Lower lobe of right lung (tissue), 2 donors: ENCODE measurements around the gene CD247. TPM values are rescaled to one million over a fixed set of nuclear protein-coding genes. Genes with fewer than 3 reads are reported as not detected.

Experiments
- ATAC-seq, 2 donors: fragments of 200-7000 bp; cut with Tn5 transposase; one replicate each; pipeline ENCODE4 v1.9.1; 2020 to 2022; ENCODE audit warnings: mild to moderate bottlenecking in 2 of 2, moderate library complexity in 2 of 2
- DNase-seq: peaks from one replicate; pipeline ENCODE4 v3.0.0-alpha.2; 2020
- H3K27ac ChIP-seq: fragments of 200-600 bp; one replicate; pipeline ENCODE4 v1.8.0; 2022
- H3K27me3 ChIP-seq: fragments of 200-600 bp; one replicate; pipeline ENCODE4 v1.8.0; 2022; ENCODE audit warnings: low read depth
- H3K36me3 ChIP-seq: fragments of 200-600 bp; one replicate; pipeline ENCODE4 v1.8.0; 2022; ENCODE audit warnings: mild to moderate bottlenecking
- H3K4me1 ChIP-seq: fragments of 200-600 bp; one replicate; pipeline ENCODE4 v1.8.0; 2022
- H3K4me3 ChIP-seq: fragments of 200-600 bp; one replicate; pipeline ENCODE4 v1.8.0; 2022; ENCODE audit warnings: mild to moderate bottlenecking
- H3K9me3 ChIP-seq: fragments of 200-600 bp; one replicate; pipeline ENCODE4 v1.8.0; 2022
- intact Hi-C: fragments of 100-400 bp; cut with DNase I; formaldehyde crosslinking; loops from one replicate; pipeline ENCODE4 v1.11.0; 2022
- total RNA-seq: library from RNA; stranded (reverse); fragmentation: NEBNext Ultra II Directional; extraction: Animal tissue kit (Norgen Biotek cat#: 25700); gene quantifications from one replicate; pipeline ENCODE4 v1.2.1, GENCODE V29; 2021
- TF ChIP-seq, protein P1 (sequence below): fragments of 200-600 bp; IDR thresholded peaks from one replicate; pipeline ENCODE4 v1.8.0; 2022; ENCODE audit warnings: antibody characterized with exemption, mild to moderate bottlenecking
- donor health status: DM: no; HTN: yes; CAD: no; lungs with severe emphysema.

Gene CD247
- total RNA-seq, 1 donor from 2014 or later, result 8.7 TPM

DNA sequence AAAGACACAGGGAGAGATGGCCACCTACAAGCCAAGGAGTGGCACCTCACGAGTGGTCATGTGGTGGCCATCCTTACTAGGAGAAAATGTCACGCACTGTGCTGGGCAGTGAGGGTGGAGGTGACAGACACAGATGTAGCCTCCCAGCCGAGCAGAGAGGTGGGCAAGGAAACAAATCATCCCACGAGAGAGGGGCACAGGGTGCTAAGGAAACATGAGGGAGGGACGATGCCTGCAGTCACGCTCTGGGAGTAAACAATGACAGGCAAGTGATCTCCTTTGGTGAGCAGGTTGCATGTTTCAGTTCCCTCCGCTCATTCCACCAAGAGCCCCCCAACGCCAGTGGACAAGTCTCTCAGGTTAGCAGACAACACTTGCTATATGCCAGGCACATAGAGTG lies 65.8 kb downstream of the CD247 start:
- ATAC-seq (no peak), DNase-seq (no peak)
- Histone ChIP-seq H3K27me3 (no peaks in the 10 kb centered on the region), H3K4me1 (peaks cover 12% of the 10 kb centered on the region), H3K36me3 (no peaks in the 10 kb centered on the region), H3K4me3 (no peak overlapping the region), H3K9me3 (no peaks in the 10 kb centered on the region), H3K27ac (no peak overlapping the region)
- intact Hi-C loops, result no loop called here
- TF ChIP-seq, protein P1, sequence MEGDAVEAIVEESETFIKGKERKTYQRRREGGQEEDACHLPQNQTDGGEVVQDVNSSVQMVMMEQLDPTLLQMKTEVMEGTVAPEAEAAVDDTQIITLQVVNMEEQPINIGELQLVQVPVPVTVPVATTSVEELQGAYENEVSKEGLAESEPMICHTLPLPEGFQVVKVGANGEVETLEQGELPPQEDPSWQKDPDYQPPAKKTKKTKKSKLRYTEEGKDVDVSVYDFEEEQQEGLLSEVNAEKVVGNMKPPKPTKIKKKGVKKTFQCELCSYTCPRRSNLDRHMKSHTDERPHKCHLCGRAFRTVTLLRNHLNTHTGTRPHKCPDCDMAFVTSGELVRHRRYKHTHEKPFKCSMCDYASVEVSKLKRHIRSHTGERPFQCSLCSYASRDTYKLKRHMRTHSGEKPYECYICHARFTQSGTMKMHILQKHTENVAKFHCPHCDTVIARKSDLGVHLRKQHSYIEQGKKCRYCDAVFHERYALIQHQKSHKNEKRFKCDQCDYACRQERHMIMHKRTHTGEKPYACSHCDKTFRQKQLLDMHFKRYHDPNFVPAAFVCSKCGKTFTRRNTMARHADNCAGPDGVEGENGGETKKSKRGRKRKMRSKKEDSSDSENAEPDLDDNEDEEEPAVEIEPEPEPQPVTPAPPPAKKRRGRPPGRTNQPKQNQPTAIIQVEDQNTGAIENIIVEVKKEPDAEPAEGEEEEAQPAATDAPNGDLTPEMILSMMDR, result no peak

DNA sequence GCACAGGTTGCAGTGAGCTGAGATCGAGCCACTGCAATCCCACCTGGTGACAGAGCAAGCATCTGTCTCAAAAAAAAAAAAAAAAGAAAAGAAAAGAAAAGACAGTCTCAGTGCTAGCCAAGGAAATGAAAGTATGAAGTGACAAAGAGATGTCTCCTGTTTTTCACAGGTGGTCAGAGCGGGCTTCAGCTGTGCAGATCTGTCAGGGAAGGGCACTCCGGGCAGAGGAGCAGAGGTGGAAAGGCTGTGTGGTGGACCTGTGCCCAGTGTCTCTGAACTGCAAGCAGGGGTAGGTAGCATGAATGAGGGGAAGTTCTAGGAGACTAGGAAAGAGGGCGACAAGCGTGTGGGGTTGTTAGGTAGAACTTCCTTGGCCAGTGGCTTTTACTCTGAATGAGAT lies 67.5 kb downstream of the CD247 start:
- no peak overlapping the region for H3K4me3 ChIP-seq
- no peak for ATAC-seq
- TF ChIP-seq, protein P1, result no peak
- no peak overlapping the region for H3K27ac ChIP-seq
- no peaks in the 10 kb centered on the region for H3K27me3 ChIP-seq
- H3K9me3 ChIP-seq, result no peaks in the 10 kb centered on the region
- H3K36me3 ChIP-seq, result no peaks in the 10 kb centered on the region
- H3K4me1 ChIP-seq, result peaks cover 8% of the 10 kb centered on the region
- intact Hi-C loops, result no loop called here
- no peak for DNase-seq

DNA sequence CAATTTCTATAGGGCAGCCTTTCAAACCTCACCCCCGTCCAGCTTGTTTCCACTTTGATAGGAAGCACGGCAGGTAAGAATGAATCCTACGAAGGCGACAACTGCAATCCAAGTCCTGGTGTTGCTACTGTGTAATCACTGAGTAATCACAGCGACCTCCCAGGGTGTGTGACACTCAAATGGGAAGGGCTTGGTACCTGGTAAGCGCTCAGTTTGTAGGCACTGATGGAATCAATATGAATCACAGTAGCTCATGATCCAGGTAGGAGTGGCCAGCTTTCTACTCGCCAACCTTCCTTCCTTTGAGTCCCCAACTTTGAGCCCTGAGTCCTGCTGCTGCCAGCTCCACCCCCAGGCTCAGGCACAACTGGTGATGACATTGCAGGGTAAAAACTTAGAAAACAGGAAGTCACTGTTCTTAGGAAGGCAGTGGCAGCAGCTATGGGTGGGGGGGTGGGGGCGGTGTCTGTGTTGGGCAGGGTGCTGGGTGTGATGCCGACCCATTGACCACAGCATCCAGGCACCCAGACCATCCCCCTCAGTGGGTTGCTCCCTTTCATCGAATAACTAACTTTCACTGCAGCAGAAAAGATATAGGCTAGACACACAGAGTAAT lies 70.7 kb downstream of the CD247 start:
- TF ChIP-seq, protein P1, result no peak
- no peaks in the 10 kb centered on the region for H3K9me3 ChIP-seq
- intact Hi-C loops, result no loop called here
- H3K4me3 ChIP-seq, result peak overlapping the region; percentile 5
- H3K27me3 ChIP-seq, result no peaks in the 10 kb centered on the region
- ATAC-seq, result peak; percentile 77 to 81
- peak overlapping the region; percentile 56 for H3K27ac ChIP-seq
- no peaks in the 10 kb centered on the region for H3K36me3 ChIP-seq
- no peaks in the 10 kb centered on the region for H3K4me1 ChIP-seq
- DNase-seq, result peak; percentile 66

DNA sequence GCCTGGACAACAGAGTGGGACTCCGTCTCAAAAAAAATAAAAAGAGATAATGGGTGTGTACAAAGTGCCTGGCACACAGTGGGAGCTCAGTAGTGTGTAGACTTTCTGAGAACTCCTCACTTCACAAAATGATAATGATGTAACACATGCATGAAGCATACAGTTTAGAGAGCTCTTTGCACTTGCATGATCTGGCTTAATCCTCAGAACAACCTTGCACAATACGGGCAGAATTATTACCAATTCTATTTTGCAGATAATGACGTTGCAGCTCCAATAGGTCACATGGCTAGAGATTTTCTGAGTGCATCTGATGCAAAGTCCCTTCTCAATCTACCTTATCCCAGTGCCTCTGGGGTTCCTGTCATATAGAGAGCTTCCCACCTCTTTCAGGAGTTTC lies 71.4 kb downstream of the CD247 start:
- TF ChIP-seq, protein P1, result no peak
- Histone ChIP-seq H3K4me3 (no peak overlapping the region), H3K9me3 (no peaks in the 10 kb centered on the region), H3K4me1 (no peaks in the 10 kb centered on the region), H3K27me3 (no peaks in the 10 kb centered on the region), H3K36me3 (no peaks in the 10 kb centered on the region), H3K27ac (peak overlapping the region; percentile 56)
- no peak for DNase-seq
- intact Hi-C loops, result no loop called here
- ATAC-seq, result no peak

DNA sequence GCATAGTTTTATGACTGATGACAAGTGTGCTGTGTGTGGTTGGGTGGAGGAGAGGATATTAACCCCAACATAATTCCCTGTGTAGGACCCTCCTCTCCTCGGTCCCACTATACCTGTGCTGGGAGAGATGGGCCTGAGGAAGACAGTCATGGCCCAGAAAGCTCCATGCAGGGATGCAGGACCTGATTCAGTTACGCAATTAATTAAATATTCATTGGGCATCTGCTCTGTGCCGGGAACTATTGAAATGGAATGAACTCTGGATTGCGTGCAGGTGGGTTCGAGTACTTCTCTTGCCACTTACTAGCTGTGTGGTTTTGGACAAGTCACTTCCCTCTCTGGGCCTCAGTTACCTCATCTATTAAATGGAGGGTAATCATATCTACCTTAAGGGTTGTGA lies 74.6 kb downstream of the CD247 start:
- no peaks in the 10 kb centered on the region for H3K9me3 ChIP-seq
- ATAC-seq, result no peak
- no peaks in the 10 kb centered on the region for H3K36me3 ChIP-seq
- no peak overlapping the region for H3K27ac ChIP-seq
- H3K4me3 ChIP-seq, result no peak overlapping the region
- TF ChIP-seq, protein P1, result no peak
- intact Hi-C loops, result no loop called here
- H3K27me3 ChIP-seq, result peaks cover 9% of the 10 kb centered on the region
- peaks cover 10% of the 10 kb centered on the region for H3K4me1 ChIP-seq
- no peak for DNase-seq
